ENCODE measurements around the gene GPI. TPM values are rescaled to one million over a fixed set of nuclear protein-coding genes. Genes with fewer than 3 reads are reported as not detected.

The GPI gene
- total and polyA plus RNA-seq, 2 of the 13 experiments (the other 11 are each of a cell fraction or from before 2014, with no cell fraction given), result 147 to 167 TPM

DNA sequence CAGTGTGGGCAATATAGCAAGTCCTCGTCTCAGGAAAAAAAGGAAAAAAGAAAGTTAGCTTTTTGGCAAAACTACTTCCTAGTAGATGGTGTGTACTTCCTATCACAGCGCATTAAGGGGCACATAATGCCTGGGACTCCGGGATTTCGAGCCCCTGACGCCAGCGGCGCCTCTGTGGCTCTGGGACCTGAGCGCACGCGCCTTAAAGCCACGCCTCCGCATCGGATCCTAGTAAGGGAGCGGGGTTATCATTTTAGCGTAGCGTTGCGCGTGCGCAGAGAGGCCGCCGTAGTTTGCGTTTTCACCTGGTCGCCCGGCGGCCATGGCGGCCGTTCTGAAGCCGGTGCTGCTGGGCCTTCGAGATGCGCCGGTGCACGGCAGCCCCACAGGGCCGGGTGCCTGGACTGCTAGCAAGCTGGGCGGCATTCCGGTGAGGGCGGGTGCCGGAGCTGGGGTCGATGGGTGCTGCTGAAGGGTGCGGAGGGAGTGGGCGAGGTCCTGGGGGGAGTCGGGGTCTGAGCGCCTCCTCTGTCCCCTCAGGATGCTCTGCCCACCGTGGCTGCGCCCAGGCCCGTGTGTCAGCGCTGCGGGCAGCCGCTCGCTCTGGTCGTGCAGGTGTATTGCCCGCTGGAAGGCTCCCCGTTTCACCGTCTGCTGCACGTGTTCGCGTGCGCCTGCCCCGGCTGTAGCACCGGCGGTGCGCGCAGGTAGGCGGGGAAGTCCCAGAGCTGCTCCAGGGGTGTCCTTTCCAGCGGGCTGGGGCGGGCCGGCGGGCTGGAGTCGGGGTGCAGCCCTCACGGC lies 39.3 kb downstream of the GPI start, which contains the start of gene PDCD2L (continued):
- no peak for TF ChIP-seq TCF7 (IDR thresholded peaks at IDR 0.05; ENCODE audit: low read depth)
- TF ChIP-seq GTF2F1 (IDR thresholded peaks at IDR 0.05; ENCODE audit: low read length), result no peak
- no peak for TF ChIP-seq PRPF4 (IDR thresholded peaks at IDR 0.05; ENCODE audit: low read depth, low read length, poor library complexity, severe bottlenecking)
- TF ChIP-seq SALL2 (CRISPR knock-in tag; IDR thresholded peaks at IDR 0.05), result peak; percentile 72; the same call in 1 of the 2 replicates
- no peak for TF ChIP-seq NR2F1 (CRISPR knock-in tag; IDR thresholded peaks at IDR 0.05)
- TF ChIP-seq, protein P1, sequence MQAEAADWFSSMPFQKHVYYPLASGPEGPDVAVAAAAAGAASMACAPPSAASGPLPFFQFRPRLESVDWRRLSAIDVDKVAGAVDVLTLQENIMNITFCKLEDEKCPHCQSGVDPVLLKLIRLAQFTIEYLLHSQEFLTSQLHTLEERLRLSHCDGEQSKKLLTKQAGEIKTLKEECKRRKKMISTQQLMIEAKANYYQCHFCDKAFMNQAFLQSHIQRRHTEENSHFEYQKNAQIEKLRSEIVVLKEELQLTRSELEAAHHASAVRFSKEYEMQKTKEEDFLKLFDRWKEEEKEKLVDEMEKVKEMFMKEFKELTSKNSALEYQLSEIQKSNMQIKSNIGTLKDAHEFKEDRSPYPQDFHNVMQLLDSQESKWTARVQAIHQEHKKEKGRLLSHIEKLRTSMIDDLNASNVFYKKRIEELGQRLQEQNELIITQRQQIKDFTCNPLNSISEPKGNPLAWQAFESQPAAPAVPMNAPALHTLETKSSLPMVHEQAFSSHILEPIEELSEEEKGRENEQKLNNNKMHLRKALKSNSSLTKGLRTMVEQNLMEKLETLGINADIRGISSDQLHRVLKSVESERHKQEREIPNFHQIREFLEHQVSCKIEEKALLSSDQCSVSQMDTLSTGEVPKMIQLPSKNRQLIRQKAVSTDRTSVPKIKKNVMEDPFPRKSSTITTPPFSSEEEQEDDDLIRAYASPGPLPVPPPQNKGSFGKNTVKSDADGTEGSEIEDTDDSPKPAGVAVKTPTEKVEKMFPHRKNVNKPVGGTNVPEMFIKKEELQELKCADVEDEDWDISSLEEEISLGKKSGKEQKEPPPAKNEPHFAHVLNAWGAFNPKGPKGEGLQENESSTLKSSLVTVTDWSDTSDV (CRISPR knock-in tag; IDR thresholded peaks at IDR 0.05), result no peak
- no peak for TF ChIP-seq NCOR1 (IDR thresholded peaks at IDR 0.05; ENCODE audit: borderline replicate concordance, low read length)
- no peak for TF ChIP-seq KLF13 (CRISPR knock-in tag; IDR thresholded peaks at IDR 0.05)
- TF ChIP-seq DMTF1 (CRISPR knock-in tag; IDR thresholded peaks at IDR 0.05), result no peak
- 0 out of 2 replicates have a peak, but pooled peaks have one; percentile 43 for TF ChIP-seq ZNF260 (CRISPR knock-in tag; IDR thresholded peaks at IDR 0.05; ENCODE audit: borderline replicate concordance, low read depth)
- TF ChIP-seq U2AF1 (optimal IDR thresholded peaks at IDR 0.05; ENCODE audit: low read depth, low read length), result no peak
- no peak for TF ChIP-seq NR1H2 (CRISPR knock-in tag; IDR thresholded peaks at IDR 0.05; ENCODE audit: borderline replicate concordance, low read depth)
- no peak for TF ChIP-seq ZNF468 (CRISPR knock-in tag; IDR thresholded peaks at IDR 0.05)
- TF ChIP-seq THAP8 (CRISPR knock-in tag; IDR thresholded peaks at IDR 0.05; ENCODE audit: borderline replicate concordance), result 0 out of 2 replicates have a peak, but pooled peaks have one; percentile 85
- TF ChIP-seq, protein P2, sequence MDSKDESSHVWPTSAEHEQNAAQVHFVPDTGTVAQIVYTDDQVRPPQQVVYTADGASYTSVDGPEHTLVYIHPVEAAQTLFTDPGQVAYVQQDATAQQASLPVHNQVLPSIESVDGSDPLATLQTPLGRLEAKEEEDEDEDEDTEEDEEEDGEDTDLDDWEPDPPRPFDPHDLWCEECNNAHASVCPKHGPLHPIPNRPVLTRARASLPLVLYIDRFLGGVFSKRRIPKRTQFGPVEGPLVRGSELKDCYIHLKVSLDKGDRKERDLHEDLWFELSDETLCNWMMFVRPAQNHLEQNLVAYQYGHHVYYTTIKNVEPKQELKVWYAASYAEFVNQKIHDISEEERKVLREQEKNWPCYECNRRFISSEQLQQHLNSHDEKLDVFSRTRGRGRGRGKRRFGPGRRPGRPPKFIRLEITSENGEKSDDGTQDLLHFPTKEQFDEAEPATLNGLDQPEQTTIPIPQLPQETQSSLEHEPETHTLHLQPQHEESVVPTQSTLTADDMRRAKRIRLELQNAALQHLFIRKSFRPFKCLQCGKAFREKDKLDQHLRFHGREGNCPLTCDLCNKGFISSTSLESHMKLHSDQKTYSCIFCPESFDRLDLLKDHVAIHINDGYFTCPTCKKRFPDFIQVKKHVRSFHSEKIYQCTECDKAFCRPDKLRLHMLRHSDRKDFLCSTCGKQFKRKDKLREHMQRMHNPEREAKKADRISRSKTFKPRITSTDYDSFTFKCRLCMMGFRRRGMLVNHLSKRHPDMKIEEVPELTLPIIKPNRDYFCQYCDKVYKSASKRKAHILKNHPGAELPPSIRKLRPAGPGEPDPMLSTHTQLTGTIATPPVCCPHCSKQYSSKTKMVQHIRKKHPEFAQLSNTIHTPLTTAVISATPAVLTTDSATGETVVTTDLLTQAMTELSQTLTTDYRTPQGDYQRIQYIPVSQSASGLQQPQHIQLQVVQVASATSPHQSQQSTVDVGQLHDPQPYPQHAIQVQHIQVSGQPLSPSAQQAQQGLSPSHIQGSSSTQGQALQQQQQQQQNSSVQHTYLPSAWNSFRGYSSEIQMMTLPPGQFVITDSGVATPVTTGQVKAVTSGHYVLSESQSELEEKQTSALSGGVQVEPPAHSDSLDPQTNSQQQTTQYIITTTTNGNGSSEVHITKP (CRISPR knock-in tag; IDR thresholded peaks at IDR 0.05; ENCODE audit: low read depth), result no peak; the same call in 1 of the 2 replicates
- 0 out of 2 replicates have a peak, but pooled peaks have one; percentile 57 for TF ChIP-seq ZNF878 (CRISPR knock-in tag; IDR thresholded peaks at IDR 0.05)
- TF ChIP-seq, protein P3, sequence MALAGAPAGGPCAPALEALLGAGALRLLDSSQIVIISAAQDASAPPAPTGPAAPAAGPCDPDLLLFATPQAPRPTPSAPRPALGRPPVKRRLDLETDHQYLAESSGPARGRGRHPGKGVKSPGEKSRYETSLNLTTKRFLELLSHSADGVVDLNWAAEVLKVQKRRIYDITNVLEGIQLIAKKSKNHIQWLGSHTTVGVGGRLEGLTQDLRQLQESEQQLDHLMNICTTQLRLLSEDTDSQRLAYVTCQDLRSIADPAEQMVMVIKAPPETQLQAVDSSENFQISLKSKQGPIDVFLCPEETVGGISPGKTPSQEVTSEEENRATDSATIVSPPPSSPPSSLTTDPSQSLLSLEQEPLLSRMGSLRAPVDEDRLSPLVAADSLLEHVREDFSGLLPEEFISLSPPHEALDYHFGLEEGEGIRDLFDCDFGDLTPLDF (CRISPR knock-in tag; IDR thresholded peaks at IDR 0.05), result no peak
